ENCODE measurements around the gene MESP2. TPM values are rescaled to one million over a fixed set of nuclear protein-coding genes. Genes with fewer than 3 reads are reported as not detected.
A peak's percentile ranks its signal among the peaks of the same experiment; 100 is the strongest.

The MESP2 gene
- total and polyA plus RNA-seq, 2 of the 13 experiments (the other 11 are each of a cell fraction or from before 2014, with no cell fraction given): not detected

- TF ChIP-seq, protein P1, sequence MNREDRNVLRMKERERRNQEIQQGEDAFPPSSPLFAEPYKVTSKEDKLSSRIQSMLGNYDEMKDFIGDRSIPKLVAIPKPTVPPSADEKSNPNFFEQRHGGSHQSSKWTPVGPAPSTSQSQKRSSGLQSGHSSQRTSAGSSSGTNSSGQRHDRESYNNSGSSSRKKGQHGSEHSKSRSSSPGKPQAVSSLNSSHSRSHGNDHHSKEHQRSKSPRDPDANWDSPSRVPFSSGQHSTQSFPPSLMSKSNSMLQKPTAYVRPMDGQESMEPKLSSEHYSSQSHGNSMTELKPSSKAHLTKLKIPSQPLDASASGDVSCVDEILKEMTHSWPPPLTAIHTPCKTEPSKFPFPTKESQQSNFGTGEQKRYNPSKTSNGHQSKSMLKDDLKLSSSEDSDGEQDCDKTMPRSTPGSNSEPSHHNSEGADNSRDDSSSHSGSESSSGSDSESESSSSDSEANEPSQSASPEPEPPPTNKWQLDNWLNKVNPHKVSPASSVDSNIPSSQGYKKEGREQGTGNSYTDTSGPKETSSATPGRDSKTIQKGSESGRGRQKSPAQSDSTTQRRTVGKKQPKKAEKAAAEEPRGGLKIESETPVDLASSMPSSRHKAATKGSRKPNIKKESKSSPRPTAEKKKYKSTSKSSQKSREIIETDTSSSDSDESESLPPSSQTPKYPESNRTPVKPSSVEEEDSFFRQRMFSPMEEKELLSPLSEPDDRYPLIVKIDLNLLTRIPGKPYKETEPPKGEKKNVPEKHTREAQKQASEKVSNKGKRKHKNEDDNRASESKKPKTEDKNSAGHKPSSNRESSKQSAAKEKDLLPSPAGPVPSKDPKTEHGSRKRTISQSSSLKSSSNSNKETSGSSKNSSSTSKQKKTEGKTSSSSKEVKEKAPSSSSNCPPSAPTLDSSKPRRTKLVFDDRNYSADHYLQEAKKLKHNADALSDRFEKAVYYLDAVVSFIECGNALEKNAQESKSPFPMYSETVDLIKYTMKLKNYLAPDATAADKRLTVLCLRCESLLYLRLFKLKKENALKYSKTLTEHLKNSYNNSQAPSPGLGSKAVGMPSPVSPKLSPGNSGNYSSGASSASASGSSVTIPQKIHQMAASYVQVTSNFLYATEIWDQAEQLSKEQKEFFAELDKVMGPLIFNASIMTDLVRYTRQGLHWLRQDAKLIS (CRISPR knock-in tag; IDR thresholded peaks at IDR 0.05): no peak
- TF ChIP-seq ELF1 (CRISPR knock-in tag; IDR thresholded peaks at IDR 0.05) (no peak), ZNF350 (CRISPR knock-in tag; IDR thresholded peaks at IDR 0.05; ENCODE audit: borderline replicate concordance, low read depth) (no peak), PLRG1 (conservative IDR thresholded peaks at IDR 0.05) (no peak), ARID5B (CRISPR knock-in tag; IDR thresholded peaks at IDR 0.05) (peak; percentile 31), SIX4 (CRISPR knock-in tag; IDR thresholded peaks at IDR 0.05) (0 out of 2 replicates have a peak, but pooled peaks have one; percentile 41), ZNF430 (CRISPR knock-in tag; IDR thresholded peaks at IDR 0.05) (peak; percentile 38; the same call in 1 of the 2 replicates), UBTF (CRISPR knock-in tag; IDR thresholded peaks at IDR 0.05) (peak; percentile 82), ZKSCAN5 (CRISPR knock-in tag; IDR thresholded peaks at IDR 0.05) (no peak), PAWR (CRISPR knock-in tag; IDR thresholded peaks at IDR 0.05; ENCODE audit: borderline replicate concordance) (no peak), REXO4 (CRISPR knock-in tag; IDR thresholded peaks at IDR 0.05; ENCODE audit: borderline replicate concordance) (no peak)
- TF ChIP-seq, protein P2, sequence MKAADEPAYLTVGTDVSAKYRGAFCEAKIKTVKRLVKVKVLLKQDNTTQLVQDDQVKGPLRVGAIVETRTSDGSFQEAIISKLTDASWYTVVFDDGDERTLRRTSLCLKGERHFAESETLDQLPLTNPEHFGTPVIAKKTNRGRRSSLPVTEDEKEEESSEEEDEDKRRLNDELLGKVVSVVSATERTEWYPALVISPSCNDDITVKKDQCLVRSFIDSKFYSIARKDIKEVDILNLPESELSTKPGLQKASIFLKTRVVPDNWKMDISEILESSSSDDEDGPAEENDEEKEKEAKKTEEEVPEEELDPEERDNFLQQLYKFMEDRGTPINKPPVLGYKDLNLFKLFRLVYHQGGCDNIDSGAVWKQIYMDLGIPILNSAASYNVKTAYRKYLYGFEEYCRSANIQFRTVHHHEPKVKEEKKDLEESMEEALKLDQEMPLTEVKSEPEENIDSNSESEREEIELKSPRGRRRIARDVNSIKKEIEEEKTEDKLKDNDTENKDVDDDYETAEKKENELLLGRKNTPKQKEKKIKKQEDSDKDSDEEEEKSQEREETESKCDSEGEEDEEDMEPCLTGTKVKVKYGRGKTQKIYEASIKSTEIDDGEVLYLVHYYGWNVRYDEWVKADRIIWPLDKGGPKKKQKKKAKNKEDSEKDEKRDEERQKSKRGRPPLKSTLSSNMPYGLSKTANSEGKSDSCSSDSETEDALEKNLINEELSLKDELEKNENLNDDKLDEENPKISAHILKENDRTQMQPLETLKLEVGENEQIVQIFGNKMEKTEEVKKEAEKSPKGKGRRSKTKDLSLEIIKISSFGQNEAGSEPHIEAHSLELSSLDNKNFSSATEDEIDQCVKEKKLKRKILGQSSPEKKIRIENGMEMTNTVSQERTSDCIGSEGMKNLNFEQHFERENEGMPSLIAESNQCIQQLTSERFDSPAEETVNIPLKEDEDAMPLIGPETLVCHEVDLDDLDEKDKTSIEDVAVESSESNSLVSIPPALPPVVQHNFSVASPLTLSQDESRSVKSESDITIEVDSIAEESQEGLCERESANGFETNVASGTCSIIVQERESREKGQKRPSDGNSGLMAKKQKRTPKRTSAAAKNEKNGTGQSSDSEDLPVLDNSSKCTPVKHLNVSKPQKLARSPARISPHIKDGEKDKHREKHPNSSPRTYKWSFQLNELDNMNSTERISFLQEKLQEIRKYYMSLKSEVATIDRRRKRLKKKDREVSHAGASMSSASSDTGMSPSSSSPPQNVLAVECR (CRISPR knock-in tag; IDR thresholded peaks at IDR 0.05; ENCODE audit: borderline replicate concordance): peak; percentile 60; the same call in 1 of the 2 replicates
Measured at GRCh38 chr15:89750560-89751542, 25.3 kb upstream of the MESP2 start, which contains the start of gene MESP1 (continued).
